SK-N-SH (cell line): Measurements from ENCODE around the gene KLF12.

Experiments used
- EP300 ChIP-seq, 2 experiments: IDR thresholded peaks; 2 replicates each; pipeline versions ENCODE4 v1.4.0 to v1.6.1; 2012; ENCODE audit warnings: borderline replicate concordance in 1 of 2, low read depth in 1 of 2, low read length in 1 of 2
- FOXM1 ChIP-seq: IDR thresholded peaks from 2 replicates; pipeline ENCODE4 v1.4.0; 2012; ENCODE audit warnings: low read depth, mild to moderate bottlenecking
- GABPA ChIP-seq: IDR thresholded peaks from 2 replicates; pipeline ENCODE4 v1.4.0; 2012; ENCODE audit warnings: low read depth, mild to moderate bottlenecking
- TAF1 ChIP-seq: IDR thresholded peaks from 2 replicates; pipeline ENCODE4 v1.6.1; 2012; ENCODE audit warnings: low read depth, mild to moderate bottlenecking, low read length, moderate library complexity, borderline replicate concordance
- TF ChIP-seq, protein P1 (sequence below): fragments of 200-600 bp; sonication (generic); IDR thresholded peaks from 2 replicates; pipeline ENCODE4 v1.6.1; 2017; ENCODE audit warnings: antibody characterized with exemption, mild to moderate bottlenecking, moderate library complexity

DNA sequence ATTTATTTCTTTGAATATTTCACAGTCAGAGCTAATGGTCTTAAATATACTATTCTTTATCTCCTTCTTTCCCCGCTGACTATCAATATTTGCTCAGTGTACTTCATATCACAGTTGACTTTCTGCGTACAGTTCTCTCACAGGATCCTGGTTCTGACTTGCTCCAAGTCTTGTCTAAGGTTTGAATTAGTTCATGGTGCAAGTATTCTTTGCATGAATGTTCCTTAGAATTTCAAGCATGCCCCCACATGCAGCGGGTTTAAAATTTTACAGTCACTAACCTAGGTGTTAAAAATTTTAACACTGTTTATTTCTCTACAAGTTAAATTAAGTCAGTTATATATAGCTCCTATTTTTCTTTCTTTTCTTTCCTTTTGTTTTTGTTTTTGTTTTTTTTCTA, 20.8 kb upstream of the KLF12 start:
- TF ChIP-seq, protein P1, sequence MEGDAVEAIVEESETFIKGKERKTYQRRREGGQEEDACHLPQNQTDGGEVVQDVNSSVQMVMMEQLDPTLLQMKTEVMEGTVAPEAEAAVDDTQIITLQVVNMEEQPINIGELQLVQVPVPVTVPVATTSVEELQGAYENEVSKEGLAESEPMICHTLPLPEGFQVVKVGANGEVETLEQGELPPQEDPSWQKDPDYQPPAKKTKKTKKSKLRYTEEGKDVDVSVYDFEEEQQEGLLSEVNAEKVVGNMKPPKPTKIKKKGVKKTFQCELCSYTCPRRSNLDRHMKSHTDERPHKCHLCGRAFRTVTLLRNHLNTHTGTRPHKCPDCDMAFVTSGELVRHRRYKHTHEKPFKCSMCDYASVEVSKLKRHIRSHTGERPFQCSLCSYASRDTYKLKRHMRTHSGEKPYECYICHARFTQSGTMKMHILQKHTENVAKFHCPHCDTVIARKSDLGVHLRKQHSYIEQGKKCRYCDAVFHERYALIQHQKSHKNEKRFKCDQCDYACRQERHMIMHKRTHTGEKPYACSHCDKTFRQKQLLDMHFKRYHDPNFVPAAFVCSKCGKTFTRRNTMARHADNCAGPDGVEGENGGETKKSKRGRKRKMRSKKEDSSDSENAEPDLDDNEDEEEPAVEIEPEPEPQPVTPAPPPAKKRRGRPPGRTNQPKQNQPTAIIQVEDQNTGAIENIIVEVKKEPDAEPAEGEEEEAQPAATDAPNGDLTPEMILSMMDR = no peak
- TF ChIP-seq EP300 (IDR thresholded peaks at IDR 0.05; ENCODE audit: borderline replicate concordance in 1 of 2, low read depth in 1 of 2, low read length in 1 of 2) = no peak
- no peak for TF ChIP-seq GABPA
- TF ChIP-seq FOXM1 = no peak
- no peak for TF ChIP-seq TAF1
